GM21737 (cell line): ENCODE measurements around the gene FAM153A.
"Not testable (repeated sequence)": the region's sequence is repeated elsewhere in the genome, so short reads cannot be mapped to it uniquely, and the experiment has no call there.

Experiments used
- ATAC-seq: cut with Tn5 transposase; IDR thresholded peaks from one replicate; pipeline ENCODE4 v1.9.1; 2021; ENCODE audit warnings: mild to moderate bottlenecking, moderate library complexity; ENCODE audit not compliant: unreplicated experiment

Gene FAM153A

DNA sequence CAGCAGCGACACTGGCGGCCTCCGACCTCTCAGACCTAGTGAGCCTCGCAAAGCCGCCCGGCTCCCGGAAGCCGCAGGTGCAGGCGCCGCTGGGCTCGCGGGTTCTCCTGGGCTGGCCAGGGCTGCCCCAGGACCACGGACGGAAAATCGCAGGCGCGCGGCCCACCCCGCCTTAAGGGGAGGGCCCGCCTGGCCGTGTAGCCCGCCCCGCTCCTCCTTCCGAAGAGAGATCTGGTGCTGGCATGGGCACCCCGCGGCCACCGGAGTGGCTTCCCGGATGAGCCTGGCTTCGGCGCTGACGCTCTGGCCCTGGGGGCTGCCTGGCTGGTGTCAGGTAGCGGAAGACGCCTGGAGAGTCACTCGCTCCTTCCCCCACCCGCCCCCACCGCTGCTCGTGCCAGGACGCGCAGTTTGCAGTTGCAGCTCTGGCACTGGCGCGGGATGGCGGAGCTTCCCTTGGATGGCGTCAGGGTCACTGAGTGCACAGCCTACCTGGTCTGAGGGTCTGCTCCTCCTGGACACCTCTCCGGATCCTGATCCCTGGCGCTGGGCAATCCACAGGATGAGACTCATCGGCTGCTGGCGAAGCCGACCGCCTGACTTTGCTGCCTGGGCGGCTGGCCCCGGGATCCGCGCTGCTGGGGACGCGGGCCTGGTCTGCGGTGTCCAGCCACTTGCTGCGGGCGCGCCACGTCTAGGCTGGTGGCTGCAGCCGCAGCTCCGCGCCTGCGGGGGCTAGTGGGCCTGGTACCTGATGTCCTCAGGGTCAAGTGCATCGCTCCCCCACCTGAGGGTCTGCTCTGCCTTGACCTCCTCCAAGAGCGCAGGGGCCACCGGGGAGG is at the start of gene FAM153A:
TSS of gene FAM153A (minus strand) at position 108 of the 842 bp plus-strand sequence.
- ATAC-seq = peak; percentile 76

DNA sequence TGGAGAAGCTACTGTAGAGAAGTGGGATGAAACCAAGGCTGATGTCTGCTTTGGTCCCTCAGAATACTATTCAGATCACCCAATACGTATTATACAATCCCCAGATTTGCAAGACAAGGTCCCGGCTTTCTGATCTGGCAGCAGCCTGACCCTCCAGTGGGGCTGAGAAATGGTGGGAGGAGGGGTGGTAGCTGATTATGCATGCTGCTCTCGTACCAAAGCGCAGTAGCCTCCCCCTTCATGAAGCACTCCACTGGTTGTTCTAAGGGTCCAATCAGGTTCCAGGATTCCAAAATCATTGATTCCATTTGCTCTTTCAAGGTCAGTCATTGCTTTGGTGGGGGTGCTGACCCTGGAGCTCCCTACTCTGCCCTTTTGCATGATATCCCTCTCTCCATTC is 49.6 kb upstream of the FAM153A start:
- not testable (repeated sequence) for ATAC-seq

DNA sequence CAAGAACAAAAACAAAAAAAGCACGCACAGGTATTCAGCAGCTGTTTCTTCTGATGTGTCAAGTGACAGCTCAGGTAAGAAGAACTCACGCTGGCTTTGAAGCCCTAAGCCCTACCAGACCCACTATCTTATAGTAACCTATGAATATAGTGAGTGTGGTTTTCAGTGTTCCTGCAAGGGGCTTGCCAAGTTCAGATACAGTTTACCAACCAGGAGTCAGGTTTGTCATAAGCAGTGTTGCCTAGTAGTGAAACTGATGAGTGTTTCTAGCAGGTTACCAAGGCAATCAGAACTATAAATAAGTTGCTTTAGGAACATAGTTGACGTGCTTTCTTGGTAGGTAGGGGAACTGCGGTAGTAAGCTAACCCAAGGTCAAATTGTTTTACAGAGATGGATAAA is 43.4 kb upstream of the FAM153A start:
- ATAC-seq = not testable (repeated sequence)

DNA sequence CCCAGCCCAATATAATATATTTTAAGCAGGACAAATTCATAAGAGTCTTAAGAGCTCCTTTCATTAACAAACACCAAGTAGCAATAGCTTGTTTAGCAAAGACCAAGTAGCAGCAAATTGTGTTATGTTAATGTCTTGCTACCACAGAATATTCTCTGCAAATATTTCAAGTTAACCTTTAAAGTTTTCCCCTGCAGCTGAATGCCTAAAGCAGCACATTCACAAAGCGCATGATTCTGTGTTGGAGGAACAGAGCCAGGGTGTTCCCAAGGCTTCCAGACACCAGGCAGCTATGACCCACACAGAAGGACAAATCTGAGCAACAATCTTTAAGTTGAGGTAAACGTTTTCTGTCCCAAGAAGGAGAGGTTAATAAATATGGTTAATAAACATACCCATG is 42.1 kb upstream of the FAM153A start:
- not testable (repeated sequence) for ATAC-seq

DNA sequence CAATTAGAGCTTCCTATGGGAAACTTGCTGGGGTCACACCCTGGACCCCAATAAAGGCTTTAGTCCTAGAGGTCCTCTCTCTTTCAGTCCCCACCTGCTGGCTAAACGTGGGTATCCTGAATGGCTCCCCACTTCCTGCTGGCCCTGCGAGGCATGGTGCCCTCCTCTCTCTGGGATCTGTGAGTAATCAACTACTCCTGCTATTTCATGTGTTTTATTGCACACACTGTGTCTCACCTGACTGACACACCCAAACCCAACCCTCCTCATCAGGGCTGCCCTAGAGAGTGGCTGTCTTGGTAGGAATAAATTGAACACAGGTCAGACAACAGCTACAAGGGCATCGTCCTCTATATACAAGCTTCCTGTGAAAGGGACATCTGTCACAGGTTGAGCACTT is 39.8 kb upstream of the FAM153A start:
- ATAC-seq = not testable (repeated sequence)

DNA sequence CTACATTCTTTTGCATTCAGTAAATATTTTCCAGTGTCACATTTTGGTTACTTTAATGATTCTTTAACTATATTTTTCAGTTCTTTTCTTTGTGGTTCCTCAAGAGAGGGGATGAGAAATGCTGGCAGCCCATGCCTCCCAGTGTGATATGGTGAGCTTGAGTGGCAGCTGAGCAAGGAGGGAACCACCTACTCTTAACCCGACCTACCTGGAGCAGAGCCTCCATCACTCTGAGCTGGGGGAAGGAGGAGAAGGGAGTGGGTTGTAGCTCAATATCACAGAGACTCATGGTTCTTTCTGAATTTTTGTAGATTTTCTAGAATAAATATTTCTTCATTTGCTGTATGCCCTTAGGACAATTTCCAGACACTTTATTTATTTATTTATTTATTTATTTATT is 37.0 kb upstream of the FAM153A start:
- ATAC-seq = not testable (repeated sequence)

DNA sequence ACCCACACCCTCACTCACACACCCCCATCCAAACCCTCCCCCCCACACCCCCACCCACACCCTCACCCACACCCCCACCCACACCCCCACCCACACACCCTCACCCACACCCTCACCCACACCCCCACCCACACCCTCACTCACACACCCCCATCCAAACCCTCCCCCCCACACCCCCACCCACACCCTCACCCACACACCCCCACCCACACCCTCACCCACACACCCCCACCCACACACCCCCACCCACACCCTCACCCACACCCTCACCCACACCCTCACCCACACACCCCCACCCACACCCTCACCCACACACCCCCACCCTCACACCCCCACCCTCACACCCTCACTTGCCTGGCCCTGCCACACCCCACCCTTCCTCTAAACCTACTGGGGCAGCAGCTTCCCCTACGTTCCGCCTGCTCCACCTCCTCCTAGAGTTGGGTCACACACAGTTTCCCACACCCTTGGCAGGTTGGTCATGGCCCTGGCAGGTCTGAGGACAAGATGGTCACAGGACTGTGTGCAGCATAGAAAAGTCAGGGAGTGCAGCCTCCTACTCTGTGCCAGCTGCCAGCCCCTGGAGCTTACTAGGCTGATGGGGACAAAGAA is 30.2 kb upstream of the FAM153A start:
- ATAC-seq = not testable (repeated sequence)

DNA sequence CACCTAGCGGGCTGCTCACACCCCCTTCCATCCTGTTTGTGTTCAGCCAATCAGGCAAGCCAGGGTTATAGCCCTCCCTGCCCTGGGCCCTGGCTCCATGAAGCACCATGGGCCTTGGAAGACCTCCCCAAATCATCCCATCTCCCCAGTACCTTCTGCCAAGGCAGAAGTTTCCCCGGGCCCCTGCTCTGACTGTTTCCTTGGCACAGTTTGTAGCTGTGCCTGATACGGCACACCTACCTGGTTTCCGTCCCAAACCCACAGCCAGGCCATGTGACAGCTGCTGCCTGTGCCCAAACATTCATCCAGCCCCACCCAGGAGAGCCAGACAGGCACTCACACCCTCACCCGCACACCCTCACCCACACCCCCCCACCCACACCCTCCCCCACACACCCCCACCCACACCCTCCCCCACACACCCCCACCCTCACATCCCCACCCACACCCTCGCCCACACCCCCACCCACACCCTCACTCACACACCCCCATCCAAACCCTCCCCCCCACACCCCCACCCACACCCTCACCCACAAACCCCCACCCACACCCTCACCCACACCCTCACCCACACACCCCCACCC is 29.6 kb upstream of the FAM153A start:
- ATAC-seq = not testable (repeated sequence)

DNA sequence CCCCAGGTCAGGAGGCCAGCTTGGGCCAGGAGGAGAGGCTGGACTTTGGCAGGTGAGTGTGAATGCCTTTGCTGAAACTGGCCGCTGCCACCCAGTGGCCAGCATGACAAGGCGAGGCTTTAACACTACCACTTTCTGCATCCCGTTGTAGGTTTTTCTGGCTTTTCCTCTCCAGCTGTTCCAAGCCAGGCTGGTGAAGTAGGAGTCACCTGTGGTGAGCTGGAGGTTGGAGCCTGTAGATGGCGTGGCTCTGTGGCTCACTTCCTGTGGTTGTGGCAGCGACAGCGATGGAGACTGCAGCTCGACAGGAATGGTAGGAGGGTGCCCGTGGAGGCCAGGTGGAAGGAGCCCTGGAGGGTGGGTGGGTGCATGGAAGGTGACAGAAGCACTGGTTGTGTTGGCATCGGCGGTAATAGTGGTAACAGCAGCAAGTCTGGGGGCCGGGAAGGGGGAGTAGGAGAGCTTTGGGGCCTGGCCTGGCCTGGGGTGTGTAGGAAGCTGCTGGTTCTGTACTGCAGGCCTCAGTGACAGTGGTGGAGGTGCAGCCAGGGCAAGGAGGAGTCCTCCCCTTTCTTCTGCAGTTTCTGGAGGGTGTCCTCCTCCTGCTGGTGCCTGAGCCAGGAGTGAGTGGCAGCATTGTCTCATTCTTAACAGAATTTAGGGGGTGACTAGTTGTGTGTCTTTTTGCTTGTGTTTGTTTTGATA is 26.7 kb upstream of the FAM153A start:
- ATAC-seq = not testable (repeated sequence)

DNA sequence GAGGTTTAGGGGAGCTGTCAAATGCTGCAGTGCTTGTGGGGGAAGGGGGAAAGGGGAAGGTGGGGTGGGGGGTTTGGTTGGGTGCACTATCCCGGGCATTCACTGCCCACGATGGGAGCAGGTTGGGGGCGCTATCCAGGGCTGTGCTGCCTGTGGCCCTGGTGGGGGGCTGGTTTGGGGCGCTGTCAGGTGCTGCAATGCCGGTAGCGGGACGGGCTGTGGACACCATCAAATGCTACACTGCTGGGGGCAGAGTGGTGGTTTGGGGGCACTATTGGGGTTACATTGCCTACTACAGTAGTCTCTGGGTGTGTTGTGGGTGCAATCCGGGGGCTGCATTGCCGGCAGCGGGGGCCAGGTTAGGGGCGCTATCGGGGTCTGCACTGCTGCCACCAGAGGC is 25.7 kb upstream of the FAM153A start:
- not testable (repeated sequence) for ATAC-seq

DNA sequence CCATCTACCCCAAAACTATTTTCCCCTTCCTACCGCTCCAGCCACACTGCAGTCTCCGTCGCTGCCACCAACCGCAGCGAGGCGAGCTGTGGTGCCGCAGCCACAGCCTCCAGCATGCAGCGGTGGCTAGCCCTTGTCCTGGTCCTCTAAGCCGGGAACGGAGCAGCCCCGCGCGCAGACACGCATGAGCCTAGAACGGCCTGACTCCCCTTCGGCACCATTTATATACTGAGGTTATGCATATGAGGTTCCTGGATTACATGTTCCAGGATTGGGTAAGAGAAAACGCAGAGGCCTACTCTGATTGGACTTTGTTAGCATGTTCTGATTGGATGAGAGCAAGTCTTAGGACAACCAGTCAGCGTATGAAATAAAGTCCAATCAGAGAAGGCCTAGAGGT is 24.6 kb upstream of the FAM153A start:
- ATAC-seq = not testable (repeated sequence)

DNA sequence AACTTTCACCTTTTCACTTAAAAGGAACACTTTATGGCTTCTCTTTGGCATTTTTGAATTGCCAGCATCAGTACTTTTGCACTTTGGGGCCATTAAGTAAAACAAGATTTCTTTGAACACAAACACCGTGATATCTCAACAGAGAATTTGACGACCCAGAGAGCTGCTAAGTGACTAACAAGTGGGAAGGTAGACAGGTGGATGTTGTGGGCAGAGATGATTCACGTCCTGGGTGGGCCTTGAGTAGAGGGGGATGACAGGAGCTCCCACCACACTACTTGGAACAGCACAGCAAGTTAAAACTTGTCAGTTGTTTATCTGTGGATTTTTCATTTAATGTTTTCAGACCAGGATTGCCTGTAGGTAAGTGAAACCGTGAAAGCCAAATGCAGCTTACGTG is 18.7 kb upstream of the FAM153A start:
- ATAC-seq = not testable (repeated sequence)

DNA sequence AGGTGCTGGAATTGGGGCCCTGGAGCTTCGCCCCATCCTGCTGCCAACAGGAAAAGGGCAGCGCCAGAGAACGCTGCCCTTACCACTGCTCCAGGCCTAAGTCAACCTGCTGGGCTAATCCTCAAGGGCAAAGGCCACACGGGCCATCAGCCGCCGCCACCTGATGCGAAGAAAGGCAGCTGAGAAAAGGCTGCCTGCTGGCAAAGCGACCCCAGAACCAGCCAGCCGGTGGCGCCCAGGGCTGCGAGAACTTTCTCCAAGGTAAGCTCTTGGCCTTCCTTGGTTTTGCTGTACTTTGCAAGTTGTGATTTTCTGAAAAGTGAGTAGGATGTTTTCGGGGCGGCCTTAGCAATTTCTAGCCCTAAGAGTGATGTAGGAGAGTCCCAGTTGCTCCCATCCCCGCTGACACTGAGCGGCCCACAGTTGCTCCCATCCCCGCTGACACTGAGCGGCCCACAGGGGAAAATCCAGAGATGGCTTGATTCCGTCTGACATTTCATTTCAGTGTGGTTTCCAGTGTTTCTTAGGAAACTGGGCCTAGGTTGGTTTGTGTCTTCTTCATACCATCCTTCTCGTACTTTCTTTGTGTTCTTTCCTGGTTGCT is 15.6 kb upstream of the FAM153A start:
- not testable (repeated sequence) for ATAC-seq

DNA sequence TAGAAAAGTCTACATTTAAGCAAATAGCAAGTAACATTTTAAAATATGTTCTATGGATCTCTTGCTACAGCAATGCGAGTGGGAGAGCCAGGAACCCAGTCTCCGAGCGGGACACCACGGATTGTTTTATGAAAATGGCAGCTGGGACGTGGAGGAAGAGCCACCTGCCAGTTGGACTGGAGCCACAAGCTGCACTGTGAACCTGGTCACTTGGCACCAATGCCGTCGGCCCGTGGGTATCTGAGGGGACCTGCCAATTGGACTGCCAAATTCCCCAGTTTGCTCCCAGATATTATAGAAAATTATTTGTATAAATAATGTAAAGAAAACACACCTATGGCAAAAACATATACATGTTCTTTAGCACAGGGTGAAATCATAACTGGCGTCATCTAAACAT is 10.6 kb upstream of the FAM153A start:
- not testable (repeated sequence) for ATAC-seq

DNA sequence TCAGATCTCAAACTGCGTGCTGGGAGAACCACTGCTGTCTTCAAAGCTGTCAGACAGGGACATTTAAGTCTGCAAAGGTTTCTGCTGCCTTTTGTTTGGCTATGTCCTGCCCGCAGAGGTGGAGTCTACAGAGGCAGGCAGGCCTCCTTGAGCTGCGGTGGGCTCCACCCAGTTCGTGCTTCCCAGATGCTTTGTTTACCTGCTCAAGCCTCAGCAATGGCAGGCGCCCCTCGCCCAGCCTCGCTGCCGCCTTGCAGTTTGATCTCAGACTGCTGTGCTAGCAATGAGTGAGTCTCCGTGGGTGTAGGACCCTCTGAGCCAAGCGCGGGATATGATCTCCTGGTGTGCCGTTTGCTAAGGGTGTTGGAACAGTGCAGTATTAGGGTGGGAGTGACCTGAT is 8.9 kb upstream of the FAM153A start:
- not testable (repeated sequence) for ATAC-seq

DNA sequence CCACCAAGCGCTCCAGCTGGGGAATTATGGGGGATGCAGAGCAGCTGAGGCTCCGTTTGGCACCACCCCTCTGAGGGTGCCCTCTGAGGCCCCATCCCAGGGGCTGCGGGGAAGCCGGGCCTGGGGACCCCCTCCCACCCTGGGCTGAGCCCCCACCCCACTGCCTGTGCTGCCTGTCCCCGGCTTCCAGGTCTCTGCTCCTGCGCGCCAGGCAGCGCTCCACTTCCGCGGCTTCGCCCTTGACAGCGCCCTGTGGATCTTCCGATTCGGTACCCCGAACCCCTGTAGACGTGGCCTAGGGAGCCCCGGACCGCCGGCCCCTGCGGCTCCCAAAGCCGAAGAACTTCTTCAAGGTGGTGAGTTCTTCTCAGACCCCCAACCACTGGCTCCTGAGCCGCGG is 530 bp downstream of the FAM153A start:
- ATAC-seq = not testable (repeated sequence)

DNA sequence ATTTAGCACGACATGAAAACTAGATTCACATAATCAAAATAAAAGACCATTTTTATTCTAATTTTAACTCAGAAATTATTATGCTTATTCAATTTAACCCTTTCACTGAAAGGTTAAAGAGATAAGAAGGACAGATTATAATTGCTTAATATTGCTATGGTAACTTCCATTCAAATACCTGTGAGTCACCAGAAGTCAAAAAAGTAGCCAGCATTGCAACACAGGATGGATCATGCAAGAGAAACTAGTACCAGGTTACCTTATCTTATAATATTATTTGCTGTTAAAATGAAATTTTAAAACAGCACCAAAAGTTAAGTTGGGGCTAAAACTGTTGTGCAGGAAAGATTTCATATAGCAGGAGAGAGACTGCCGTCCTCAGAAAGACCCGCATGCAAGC is 11.5 kb downstream of the FAM153A start:
- not testable (repeated sequence) for ATAC-seq

DNA sequence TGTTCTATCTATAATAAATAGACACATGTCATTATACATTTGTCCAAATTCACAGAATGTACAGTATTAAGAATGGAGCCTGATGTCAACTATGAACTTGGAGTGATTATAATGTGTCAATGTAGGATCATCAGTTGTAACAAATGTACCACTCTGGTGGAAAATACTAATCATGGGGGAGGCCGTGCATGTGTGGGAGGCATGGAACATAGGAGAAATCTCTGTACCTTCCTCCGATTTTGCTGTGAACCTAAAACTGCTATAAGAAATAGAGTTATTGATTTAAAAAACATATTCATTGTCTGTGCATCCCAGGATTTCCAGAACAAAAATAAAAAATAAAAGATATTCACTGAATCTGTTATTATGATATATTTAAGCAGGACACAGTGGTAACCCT is 12.1 kb downstream of the FAM153A start:
- not testable (repeated sequence) for ATAC-seq

DNA sequence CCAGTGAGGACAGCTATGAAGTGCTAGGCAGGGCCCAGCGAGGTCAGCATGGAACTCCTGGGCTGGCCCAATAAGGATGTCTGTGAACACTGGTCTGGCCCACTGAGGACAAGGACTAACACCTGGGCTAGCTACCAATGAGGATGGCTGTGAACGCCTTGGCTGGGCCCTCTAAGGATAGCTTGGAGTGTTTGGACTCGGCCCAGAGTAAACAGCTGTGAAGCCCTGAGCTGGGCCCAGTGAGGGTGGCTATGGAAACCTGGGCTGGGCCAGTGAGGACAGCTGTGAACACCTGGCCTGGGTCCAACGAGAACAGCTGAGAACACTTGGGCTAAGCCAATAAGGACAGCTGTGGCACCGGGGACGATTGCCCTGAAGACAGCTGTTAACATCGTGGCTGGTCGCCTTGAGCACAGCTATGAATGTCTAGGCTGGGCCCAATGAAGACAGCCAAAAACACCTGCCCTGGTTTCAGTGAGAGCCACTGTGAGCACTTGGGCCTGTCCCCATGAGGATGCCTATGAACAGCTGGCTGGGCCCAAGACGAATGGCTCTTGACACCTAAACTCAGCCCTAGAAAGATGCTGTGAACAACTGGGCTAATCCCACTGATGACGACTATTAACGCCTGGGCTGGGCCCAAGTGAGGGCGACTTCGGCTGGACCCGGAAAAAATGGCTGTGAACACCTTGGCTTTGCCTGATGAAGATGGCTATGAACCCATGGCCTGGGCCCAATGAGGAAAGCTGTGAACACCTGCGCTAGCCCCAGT is 18.8 kb downstream of the FAM153A start:
- ATAC-seq = not testable (repeated sequence)

DNA sequence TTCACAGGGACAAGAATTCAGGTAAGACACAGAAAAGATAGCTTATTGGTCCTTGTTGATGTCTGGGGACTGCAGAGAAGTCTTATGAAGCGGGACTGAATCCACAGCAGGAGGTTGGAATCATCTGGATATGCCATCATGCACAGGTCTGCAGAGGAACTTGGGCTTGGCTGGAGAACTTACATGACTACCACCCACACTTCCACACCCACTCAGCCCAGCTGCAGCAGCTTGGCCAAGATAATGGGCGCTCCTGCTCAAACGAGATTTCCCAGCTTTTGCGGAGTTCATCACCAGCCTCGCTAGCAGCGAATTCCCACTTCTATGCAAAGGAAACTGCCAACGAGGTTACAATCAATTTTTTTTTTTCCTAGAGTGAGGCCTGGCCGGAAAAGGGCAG is 21.7 kb downstream of the FAM153A start:
- not testable (repeated sequence) for ATAC-seq
